ENCODE data around the gene GAP43. TPM values are rescaled to one million over a fixed set of nuclear protein-coding genes. Genes with fewer than 3 reads are reported as not detected.
A peak's percentile ranks its signal among the peaks of the same experiment; 100 is the strongest.

GAP43 gene
- total RNA-seq, 1 experiment from 2014 or later: not detected

DNA sequence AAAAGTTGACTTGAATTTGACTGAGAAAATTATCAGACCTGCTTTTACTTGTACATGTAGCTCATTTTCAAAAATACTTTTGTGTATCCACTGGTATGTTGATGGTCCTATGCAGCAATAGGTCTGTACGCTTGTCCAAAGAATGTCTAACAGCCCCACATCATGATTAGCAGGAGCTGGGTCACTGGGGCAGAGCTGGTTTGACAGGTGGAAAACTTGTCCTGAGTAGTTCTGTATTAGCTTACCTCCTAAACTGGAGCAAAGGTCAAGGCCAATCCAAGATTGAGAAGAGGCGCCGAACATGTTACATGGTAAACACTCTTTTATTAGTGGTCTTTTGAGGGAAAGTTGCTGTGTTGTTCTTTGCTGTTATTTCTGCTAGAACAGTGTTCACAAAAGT, 50.6 kb downstream of the GAP43 start:
- H3K4me3 ChIP-seq: no peak overlapping the region
- H3K27me3 ChIP-seq: no peaks in the 10 kb centered on the region; the same call in 1 of the 2 replicates
- H3K9me3 ChIP-seq: no peaks in the 10 kb centered on the region

DNA sequence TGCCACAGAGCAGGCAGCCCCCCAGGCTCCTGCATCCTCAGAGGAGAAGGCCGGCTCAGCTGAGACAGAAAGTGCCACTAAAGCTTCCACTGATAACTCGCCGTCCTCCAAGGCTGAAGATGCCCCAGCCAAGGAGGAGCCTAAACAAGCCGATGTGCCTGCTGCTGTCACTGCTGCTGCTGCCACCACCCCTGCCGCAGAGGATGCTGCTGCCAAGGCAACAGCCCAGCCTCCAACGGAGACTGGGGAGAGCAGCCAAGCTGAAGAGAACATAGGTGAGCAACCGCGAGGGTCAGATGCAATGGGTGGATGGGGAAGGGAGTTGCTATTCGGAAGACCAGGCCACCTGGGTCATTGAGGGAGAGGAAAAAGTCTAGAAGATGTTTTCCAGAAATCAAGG, 53.0 kb downstream of the GAP43 start:
- DNase-seq: no peak
- Histone ChIP-seq H3K27me3 (no peaks in the 10 kb centered on the region; the same call in 1 of the 2 replicates), H3K36me3 (no peaks in the 10 kb centered on the region), H3K4me3 (no peak overlapping the region), H3K9me3 (no peaks in the 10 kb centered on the region)

More for the DNA sequence above, 50.6 kb downstream of the GAP43 start:
- DNase-seq: no peak
- H3K36me3 ChIP-seq: no peaks in the 10 kb centered on the region

DNA sequence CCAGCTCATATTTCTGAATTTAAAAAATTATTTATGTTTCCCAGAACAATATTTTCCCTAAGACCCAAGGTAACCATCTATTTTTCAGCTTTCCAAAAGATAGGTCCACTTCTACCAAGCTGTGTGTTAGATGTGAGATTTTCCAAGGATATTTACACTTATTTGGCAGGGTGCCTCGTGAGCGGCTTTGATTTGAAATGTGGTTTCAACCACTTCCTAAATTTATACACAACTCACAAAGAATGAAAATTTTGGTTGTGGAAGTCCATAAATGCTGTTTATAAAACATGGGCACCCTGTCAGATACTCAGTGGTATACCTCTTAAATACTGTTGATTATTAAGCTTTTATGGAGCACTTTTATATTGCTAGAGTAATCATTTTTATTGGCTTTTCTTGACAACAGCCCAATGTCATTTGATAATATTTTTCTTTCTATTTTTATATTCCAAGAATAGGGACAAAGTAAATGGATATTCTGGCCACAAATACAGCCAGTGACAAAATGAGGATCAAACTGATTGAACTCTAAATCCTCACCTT, 57.6 kb downstream of the GAP43 start:
- no peaks in the 10 kb centered on the region for H3K36me3 ChIP-seq
- H3K9me3 ChIP-seq: no peaks in the 10 kb centered on the region
- H3K27me3 ChIP-seq: no peaks in the 10 kb centered on the region
- no peak overlapping the region for H3K4me3 ChIP-seq
- peak; percentile 11 for DNase-seq

DNA sequence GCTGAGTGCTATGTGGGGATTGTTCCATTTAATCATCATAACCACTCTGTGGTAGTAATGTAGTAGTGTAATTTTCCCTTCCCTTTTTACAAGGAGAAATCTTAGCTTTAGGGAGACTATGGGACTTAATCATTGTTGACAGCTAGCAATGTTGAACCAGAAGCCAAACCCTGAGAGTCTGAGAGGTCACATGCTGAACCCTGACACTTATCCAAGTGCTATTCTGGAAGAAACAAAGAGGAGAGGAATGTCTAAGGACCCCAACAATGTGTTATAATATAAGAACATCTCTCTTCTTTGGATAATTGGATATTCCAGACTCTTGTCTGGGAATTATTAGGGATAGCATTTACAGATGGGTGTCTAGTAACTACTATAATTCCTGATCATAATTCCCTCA, 58.4 kb downstream of the GAP43 start:
- Histone ChIP-seq H3K9me3 (no peaks in the 10 kb centered on the region), H3K27me3 (no peaks in the 10 kb centered on the region), H3K36me3 (no peaks in the 10 kb centered on the region), H3K4me3 (no peak overlapping the region)
- DNase-seq: no peak

DNA sequence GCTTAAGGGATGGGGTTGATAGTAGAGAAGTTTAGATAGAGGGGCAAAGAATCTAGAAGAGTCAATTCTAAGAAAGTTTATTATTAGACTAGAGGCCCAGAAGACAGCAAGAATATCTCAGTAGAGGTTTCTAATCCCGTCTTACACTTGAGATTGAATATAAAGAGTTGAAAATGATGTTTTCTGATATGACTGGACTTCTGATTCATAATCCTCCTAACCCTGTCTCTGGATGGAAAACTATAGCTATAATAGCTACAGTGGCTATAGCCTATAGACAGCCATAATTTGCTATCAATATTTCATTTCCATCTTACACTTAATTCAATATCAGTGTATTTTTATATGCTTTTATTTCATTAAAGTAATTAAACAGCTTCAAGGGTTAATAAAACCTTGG, 60.0 kb downstream of the GAP43 start:
- Histone ChIP-seq H3K36me3 (no peaks in the 10 kb centered on the region), H3K4me3 (no peak overlapping the region), H3K9me3 (no peaks in the 10 kb centered on the region), H3K27me3 (no peaks in the 10 kb centered on the region)
- no peak for DNase-seq

DNA sequence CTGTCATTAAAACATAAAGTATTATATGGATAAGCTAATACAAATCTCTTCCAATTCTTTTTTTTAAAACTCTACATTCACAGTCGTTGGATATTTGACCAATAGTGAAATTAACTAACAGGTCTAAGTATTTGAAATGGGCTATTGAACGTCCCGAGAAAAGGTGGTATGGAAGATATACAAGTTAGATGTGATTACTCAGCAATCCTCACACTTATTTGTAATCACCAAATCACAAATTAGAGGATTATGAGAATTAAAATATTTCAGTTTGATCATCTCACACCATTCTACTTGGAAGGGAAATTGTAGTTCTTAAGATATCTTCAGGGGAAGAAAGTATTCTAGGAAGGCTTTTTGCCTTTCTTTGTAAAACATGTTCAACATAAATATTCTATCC, 60.5 kb downstream of the GAP43 start:
- no peak overlapping the region for H3K4me3 ChIP-seq
- no peaks in the 10 kb centered on the region for H3K36me3 ChIP-seq
- no peaks in the 10 kb centered on the region for H3K27me3 ChIP-seq
- H3K9me3 ChIP-seq: no peaks in the 10 kb centered on the region
- DNase-seq: no peak

DNA sequence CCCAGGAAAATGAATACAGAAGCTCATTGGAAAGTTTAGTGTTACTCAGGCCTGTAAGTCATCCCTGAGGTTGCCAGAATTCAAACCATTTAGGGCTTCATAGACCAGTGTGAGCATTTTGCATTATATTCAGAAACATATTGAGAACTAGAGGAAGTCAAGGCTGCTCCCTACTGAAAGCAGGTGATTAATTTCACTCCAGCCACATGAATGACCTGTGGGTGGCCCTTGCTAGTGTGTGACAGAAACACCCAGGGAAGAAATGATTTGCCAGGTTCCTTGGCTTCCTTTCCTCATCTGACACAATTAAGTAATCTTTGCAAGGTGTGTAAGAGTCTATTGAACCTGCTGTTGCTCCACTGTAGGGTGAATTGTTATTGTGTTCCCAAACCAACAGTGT, 61.8 kb downstream of the GAP43 start:
- Histone ChIP-seq H3K27me3 (no peaks in the 10 kb centered on the region), H3K36me3 (no peaks in the 10 kb centered on the region), H3K4me3 (no peak overlapping the region), H3K9me3 (no peaks in the 10 kb centered on the region)
- no peak for DNase-seq

DNA sequence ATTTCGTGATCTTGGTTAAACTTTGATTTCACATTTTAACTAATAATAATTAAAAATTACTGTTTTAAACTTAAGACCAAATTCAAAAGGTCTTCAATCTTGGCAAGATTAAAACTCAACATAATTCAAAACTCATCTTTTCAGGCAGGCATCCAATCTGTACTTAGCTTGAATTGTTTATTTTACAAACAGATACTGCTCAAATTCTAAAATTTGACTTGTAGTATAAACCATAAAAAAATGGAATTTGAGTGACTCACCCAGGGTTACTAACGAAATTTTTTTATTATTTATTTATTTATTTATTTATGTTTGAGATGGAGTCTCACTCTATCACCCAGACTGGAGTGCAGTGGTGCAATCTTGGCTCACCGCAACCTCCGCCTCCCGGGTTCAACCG, 64.4 kb downstream of the GAP43 start:
- H3K9me3 ChIP-seq: no peaks in the 10 kb centered on the region

DNA sequence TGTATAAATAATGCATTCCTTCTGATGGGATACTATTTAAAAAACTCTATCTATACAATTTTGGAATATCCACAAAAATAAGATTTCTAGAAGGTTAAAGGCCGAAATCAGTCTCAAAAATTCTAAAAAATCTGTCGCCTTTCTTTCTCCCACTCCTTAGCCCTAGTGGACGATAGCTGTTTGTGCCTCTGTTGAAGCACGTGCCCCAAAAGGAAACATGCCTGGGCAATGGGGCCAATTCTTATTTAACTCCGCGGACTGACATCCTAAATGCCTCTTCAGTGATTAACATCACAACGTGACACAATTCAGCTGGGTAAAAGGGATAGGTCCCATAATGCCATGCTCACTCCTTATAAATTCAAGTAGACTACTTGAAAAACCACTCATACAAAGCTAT, 65.1 kb downstream of the GAP43 start:
- H3K4me3 ChIP-seq: no peak overlapping the region
- H3K36me3 ChIP-seq: no peaks in the 10 kb centered on the region
- H3K9me3 ChIP-seq: no peaks in the 10 kb centered on the region
- DNase-seq: no peak
- H3K27me3 ChIP-seq: no peaks in the 10 kb centered on the region

More for the DNA sequence above, 64.4 kb downstream of the GAP43 start:
- no peaks in the 10 kb centered on the region for H3K27me3 ChIP-seq
- H3K4me3 ChIP-seq: no peak overlapping the region
- DNase-seq: no peak
- no peaks in the 10 kb centered on the region for H3K36me3 ChIP-seq

DNA sequence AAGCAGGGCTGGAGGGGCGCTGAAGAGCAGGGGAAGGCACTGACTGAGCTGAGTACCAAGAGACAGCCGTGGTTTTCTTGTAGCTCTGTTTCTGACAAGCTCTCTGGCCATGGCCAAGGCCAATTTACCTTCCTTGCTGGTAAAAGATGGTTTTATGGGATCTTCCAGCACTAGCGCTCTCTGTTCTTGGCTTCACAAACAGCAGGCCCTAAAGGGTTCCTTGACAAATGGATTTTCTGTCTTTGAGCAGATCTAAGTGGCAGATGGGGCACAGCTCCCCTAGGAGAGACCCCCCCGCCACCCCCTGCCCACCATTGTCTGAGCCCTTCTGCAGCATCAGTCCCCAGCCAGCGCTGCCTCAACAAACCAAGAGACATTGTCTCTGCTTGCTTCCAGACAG, 66.6 kb downstream of the GAP43 start:
- Histone ChIP-seq H3K9me3 (no peaks in the 10 kb centered on the region), H3K4me3 (no peak overlapping the region), H3K27me3 (no peaks in the 10 kb centered on the region), H3K36me3 (no peaks in the 10 kb centered on the region)
- DNase-seq: no peak

DNA sequence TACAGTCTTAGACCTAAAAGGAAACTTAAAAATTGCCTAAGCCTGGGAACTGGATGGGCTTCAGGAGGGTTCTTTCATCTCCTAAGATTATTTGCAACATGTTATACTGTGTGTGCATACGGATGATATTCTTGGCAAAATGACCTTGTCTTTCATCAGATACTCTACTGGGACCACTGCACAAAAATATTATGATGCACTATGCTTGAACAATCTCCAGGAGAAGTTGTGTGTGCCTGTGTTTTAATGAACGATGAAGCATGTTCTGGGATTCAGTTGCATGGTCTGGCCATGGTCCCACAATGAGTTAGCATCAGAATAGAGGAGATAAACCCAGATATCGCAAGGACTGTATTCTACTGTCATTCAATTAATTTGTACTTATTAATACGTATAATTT, 68.7 kb downstream of the GAP43 start:
- H3K4me3 ChIP-seq: no peak overlapping the region
- DNase-seq: no peak
- no peaks in the 10 kb centered on the region for H3K36me3 ChIP-seq
- no peaks in the 10 kb centered on the region for H3K27me3 ChIP-seq
- no peaks in the 10 kb centered on the region for H3K9me3 ChIP-seq

DNA sequence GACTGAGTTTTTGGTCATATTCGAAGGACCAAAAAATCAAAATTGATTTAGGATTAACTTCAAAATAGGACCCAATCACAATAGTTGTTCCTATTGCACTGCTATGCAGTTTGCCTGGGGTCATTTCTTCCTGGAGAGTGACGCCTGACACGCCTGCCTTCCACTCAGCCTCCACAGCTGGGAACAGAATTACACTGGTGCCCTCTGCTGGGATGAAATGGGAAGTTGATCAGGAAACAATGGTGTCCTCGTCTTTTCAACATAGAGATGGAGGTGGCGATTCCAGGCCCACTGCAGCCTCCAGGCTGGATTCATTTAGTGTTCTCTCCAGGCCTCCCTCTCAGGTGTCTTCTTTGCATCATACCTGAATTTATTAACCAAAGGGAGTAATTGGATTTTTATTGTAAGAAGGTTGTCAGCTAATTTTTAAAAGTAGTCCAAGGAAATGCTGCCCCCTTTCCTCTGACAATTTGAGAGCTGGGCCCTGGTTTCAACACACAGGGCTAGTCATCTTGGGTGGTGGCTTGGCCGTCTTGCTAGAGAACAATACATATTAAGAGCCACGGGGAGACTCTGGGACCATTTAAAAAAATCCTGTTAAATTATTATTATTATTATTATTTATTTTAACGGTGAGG, 69.7 kb downstream of the GAP43 start:
- DNase-seq: peak; percentile 68
- Histone ChIP-seq H3K36me3 (no peaks in the 10 kb centered on the region), H3K27me3 (no peaks in the 10 kb centered on the region), H3K4me3 (no peak overlapping the region), H3K9me3 (no peaks in the 10 kb centered on the region)

DNA sequence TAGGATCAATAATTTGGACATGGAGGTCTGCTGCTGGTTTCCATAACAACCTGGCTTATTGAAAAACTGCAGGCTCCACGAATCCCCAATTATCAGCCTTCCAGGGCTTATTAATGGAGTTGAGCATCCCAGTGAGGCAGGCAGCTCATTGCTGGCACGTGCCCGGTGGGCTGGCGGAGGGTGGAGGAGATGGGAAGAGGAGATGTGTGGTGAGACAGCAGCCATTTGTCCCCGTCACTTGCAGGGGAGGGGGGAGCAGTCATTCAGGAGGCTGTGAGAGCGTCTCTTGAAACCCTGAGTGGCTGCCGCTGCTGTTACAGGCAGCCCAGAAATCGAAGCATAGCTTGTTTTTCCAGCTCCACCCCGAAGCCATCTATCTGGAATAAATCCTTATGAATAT, 70.6 kb downstream of the GAP43 start:
- no peaks in the 10 kb centered on the region for H3K27me3 ChIP-seq
- no peaks in the 10 kb centered on the region for H3K9me3 ChIP-seq
- no peaks in the 10 kb centered on the region for H3K36me3 ChIP-seq
- H3K4me3 ChIP-seq: no peak overlapping the region
- DNase-seq: no peak

DNA sequence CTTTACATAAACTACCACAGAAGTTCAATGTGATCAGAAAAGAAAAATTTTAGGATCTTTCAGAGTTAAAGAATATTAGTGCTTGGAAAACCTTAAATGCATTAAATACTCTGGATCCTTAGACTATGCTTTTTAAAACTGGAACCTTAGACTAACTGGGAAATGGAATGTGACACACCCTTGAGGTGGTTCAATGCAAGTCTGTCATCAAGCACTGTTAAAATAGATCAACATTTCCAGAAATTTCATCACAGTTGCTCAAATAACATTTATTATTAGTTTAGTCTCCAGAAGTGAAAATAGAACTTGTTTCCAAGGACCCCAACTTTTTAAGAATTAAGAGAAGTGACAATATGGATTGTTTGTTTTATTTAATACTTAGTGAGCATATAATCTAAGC, 71.8 kb downstream of the GAP43 start:
- Histone ChIP-seq H3K9me3 (no peaks in the 10 kb centered on the region), H3K27me3 (no peaks in the 10 kb centered on the region), H3K4me3 (no peak overlapping the region), H3K36me3 (no peaks in the 10 kb centered on the region)
- no peak for DNase-seq

DNA sequence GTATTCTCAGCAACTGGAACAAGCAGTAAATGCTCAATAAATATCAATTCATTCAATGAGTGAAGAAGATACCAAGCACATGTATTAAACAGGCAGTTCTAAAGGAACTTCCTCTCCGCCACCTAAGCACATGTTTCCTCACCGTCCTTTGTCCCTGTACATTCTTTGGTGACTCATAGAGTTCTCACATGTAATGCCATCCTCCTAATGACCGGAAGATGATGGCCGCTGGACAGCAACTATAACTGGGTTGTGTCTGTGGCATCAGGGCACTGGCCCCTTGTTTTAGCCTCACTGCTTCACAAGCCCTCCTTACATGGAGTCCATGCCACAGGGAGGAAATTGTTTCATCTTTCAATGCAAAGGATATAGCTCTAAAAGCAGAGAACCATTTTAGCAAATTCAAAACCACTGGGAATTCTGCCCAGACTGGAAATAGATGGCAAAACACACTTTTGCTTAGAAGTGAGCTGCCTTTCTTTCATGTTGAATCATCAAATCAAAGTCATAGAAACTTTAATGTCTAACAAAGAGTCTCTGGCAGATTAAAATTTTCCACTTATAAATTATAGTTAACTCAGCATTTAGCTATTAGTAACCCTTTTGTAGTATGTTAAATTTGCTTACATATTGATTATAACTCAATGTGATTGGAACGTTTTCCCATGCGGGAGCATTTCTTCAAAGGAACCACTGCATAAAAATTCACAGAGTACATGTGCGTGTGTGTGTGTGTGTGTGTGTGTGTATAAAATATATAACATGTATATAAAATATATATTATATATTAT, 74.1 kb downstream of the GAP43 start:
- no peak for DNase-seq
- no peaks in the 10 kb centered on the region for H3K9me3 ChIP-seq

DNA sequence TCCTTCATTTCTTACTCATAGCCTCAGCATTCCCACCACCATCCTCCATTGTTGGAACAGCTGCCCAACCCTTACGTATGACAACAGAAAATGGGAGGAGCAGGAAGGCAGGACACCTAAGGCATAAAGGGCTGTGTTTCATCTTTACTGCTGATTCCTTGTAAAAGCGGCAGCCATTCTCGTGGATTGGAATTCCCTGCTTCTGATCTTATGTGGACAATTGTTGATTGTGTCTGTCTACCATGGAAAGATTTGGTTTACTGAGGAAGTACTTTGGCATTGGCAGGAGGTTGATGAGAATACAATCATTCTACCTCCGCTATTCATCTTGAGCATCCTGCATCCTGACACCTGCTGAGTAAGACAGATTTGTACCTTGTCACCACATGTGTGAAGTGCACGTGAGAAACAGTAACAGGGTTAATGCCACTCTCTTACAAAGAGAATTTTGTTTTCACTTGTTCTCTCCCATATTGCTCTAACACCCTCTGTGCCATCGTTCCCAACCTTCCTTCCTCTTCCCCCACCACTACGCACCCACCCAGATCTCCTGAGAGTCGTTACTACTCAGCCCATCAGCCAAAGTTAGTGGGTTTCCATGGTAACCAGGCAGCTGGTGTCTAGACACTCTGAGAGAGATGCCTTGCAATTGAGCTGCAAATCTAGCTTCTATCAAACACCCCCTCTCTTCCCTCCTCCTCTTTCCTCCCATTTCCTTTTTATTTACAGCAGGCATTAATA, 75.7 kb downstream of the GAP43 start:
- H3K4me3 ChIP-seq: no peak overlapping the region
- H3K9me3 ChIP-seq: no peaks in the 10 kb centered on the region
- DNase-seq: no peak
- H3K27me3 ChIP-seq: no peaks in the 10 kb centered on the region
- H3K36me3 ChIP-seq: no peaks in the 10 kb centered on the region

More for the DNA sequence above, 74.1 kb downstream of the GAP43 start:
- Histone ChIP-seq H3K36me3 (no peaks in the 10 kb centered on the region), H3K4me3 (no peak overlapping the region), H3K27me3 (no peaks in the 10 kb centered on the region)

DNA sequence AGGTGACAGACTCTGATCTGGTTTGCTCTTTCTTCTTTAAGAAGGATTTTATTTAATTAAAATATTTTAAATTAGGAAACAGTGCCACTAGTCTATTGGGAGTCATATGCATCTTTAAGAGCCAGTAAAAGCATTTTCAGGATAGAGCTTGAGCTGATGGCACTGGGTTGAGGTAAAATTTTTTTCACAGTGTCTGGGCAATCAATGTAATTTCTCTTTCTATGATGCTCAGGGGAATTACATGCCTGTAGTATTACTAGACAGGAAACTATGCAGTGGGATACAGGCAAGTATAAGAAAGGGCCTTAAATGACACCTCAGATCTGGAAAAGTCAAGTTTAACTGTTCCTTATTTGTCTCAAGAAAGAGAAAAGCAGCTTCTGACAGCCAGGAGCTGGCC, 76.4 kb downstream of the GAP43 start:
- Histone ChIP-seq H3K27me3 (no peaks in the 10 kb centered on the region), H3K4me3 (no peak overlapping the region), H3K9me3 (no peaks in the 10 kb centered on the region), H3K36me3 (no peaks in the 10 kb centered on the region)
- no peak for DNase-seq
